ENCODE measurements around the gene FOXQ1. TPM values are rescaled to one million over a fixed set of nuclear protein-coding genes. Genes with fewer than 3 reads are reported as not detected.

The FOXQ1 gene
- total RNA-seq, 1 donor from 2014 or later = not detected

GRCh38 chr6:1291381-1291780 is 20.5 kb upstream of the FOXQ1 start:
- Mint-ChIP-seq H3K36me3 (no peaks in the 10 kb centered on the region), H3K4me3 (no peak overlapping the region)

GRCh38 chr6:1295420-1295819 is 16.5 kb upstream of the FOXQ1 start:
- no peaks in the 10 kb centered on the region for H3K36me3 Mint-ChIP-seq
- no peak overlapping the region for H3K4me3 ChIP-seq
- no peak overlapping the region for H3K4me2 ChIP-seq
- no peak for TF ChIP-seq CTCF (IDR thresholded peaks at IDR 0.05)
- TF ChIP-seq EZH2 (IDR thresholded peaks at IDR 0.05) = no peak
- no peak for TF ChIP-seq EZH2phosphoT487 (IDR thresholded peaks at IDR 0.05)
- no peak overlapping the region for H3K4me3 Mint-ChIP-seq
- no peak for DNase-seq (ENCODE audit: low spot score)
- H3K27me3 ChIP-seq = no peaks in the 10 kb centered on the region
- H3K27me3 Mint-ChIP-seq (ENCODE audit: insufficient read depth, low read depth) = peaks cover 3% of the 10 kb centered on the region
- H3K79me2 ChIP-seq (ENCODE audit: low read depth) = no peaks in the 10 kb centered on the region
- H3K9me3 Mint-ChIP-seq = peaks cover 2% of the 10 kb centered on the region
- H2AFZ ChIP-seq (replicated peaks) = no peak overlapping the region
- H3K4me1 Mint-ChIP-seq = no peaks in the 10 kb centered on the region
- H3K27ac ChIP-seq = no peak overlapping the region
- no peaks in the 10 kb centered on the region for H3K4me1 ChIP-seq
- no peaks in the 10 kb centered on the region for H3K9me3 ChIP-seq (ENCODE audit: low read depth)
- H3K27ac Mint-ChIP-seq = no peak overlapping the region
- no peaks in the 10 kb centered on the region for H4K20me1 ChIP-seq (ENCODE audit: low read depth)
- no peak overlapping the region for H3K9ac ChIP-seq
- no peaks in the 10 kb centered on the region for H3K36me3 ChIP-seq
- no peaks in the 10 kb centered on the region for H3F3A ChIP-seq (ENCODE audit: low read depth)

More at GRCh38 chr6:1291381-1291780, 20.5 kb upstream of the FOXQ1 start:
- Histone ChIP-seq H3K79me2 (ENCODE audit: low read depth) (no peaks in the 10 kb centered on the region), H3K4me3 (no peak overlapping the region), H3K27ac (no peak overlapping the region), H2AFZ (replicated peaks) (no peak overlapping the region), H3K4me2 (no peak overlapping the region), H3K9ac (no peak overlapping the region), H3F3A (ENCODE audit: low read depth) (no peaks in the 10 kb centered on the region), H3K4me1 (no peaks in the 10 kb centered on the region), H3K27me3 (no peaks in the 10 kb centered on the region), H4K20me1 (ENCODE audit: low read depth) (no peaks in the 10 kb centered on the region), H3K9me3 (ENCODE audit: low read depth) (no peaks in the 10 kb centered on the region), H3K36me3 (no peaks in the 10 kb centered on the region)
- H3K4me1 Mint-ChIP-seq = no peaks in the 10 kb centered on the region
- DNase-seq (ENCODE audit: low spot score) = no peak
- H3K9me3 Mint-ChIP-seq = peaks cover 2% of the 10 kb centered on the region
- H3K27me3 Mint-ChIP-seq (ENCODE audit: insufficient read depth, low read depth) = peaks cover under 1% of the 10 kb centered on the region
- H3K27ac Mint-ChIP-seq = no peak overlapping the region
- TF ChIP-seq EZH2phosphoT487 (IDR thresholded peaks at IDR 0.05) (no peak), EZH2 (IDR thresholded peaks at IDR 0.05) (no peak), CTCF (IDR thresholded peaks at IDR 0.05) (no peak)

- Mint-ChIP-seq H3K4me3 (no peak overlapping the region), H3K4me1 (no peaks in the 10 kb centered on the region), H3K27ac (no peak overlapping the region), H3K36me3 (no peaks in the 10 kb centered on the region), H3K27me3 (ENCODE audit: insufficient read depth, low read depth) (peaks cover 3% of the 10 kb centered on the region), H3K9me3 (peaks cover 2% of the 10 kb centered on the region)
- Histone ChIP-seq H3K27ac (no peak overlapping the region), H3K4me1 (no peaks in the 10 kb centered on the region), H3K79me2 (ENCODE audit: low read depth) (no peaks in the 10 kb centered on the region), H3F3A (ENCODE audit: low read depth) (no peaks in the 10 kb centered on the region), H3K27me3 (peaks cover 3% of the 10 kb centered on the region), H3K9ac (no peak overlapping the region), H2AFZ (replicated peaks) (no peak overlapping the region), H4K20me1 (ENCODE audit: low read depth) (no peaks in the 10 kb centered on the region), H3K36me3 (no peaks in the 10 kb centered on the region), H3K4me3 (no peak overlapping the region), H3K4me2 (no peak overlapping the region), H3K9me3 (ENCODE audit: low read depth) (no peaks in the 10 kb centered on the region)
- TF ChIP-seq EZH2 (IDR thresholded peaks at IDR 0.05) (no peak), EZH2phosphoT487 (IDR thresholded peaks at IDR 0.05) (no peak), CTCF (IDR thresholded peaks at IDR 0.05) (no peak)
- DNase-seq (ENCODE audit: low spot score) = no peak
These were observed 15.8 kb upstream of the FOXQ1 start for GRCh38 chr6:1296079-1296478.
